Endothelial cell of umbilical vein (primary cell): Measurements from ENCODE around the gene DUSP3.

Source experiments
- EZH2 ChIP-seq: IDR thresholded peaks from 2 replicates; pipeline ENCODE4 v1.6.1; 2012; ENCODE audit warnings: borderline replicate concordance, low read depth, mild to moderate bottlenecking, moderate library complexity, low read length, inconsistent platforms; ENCODE audit not compliant: severe bottlenecking
- JUN ChIP-seq: IDR thresholded peaks from 2 replicates; pipeline ENCODE4 v1.6.1; 2011; ENCODE audit warnings: borderline replicate concordance, low read depth; ENCODE audit not compliant: insufficient read length, insufficient read depth
- POLR2A ChIP-seq: IDR thresholded peaks from 2 replicates; pipeline ENCODE4 v1.6.1; 2012; ENCODE audit warnings: low read depth, mild to moderate bottlenecking, control low read depth, low read length
- TF ChIP-seq, protein P1 (sequence below), 2 donors: IDR thresholded peaks; 1 replicate in 1 of 2; 2 replicates in 1 of 2; pipeline ENCODE4 v1.5.1; 2011; ENCODE audit warnings: low read length in 2 of 2, mild to moderate bottlenecking in 2 of 2, moderate library complexity in 2 of 2, control low read depth in 1 of 2, inconsistent platforms in 1 of 2, low read depth in 1 of 2; ENCODE audit not compliant: insufficient read depth in 1 of 2; ENCODE audit errors: extremely low read depth in 1 of 2
- TF ChIP-seq, protein P2 (sequence below): IDR thresholded peaks from 2 replicates; pipeline ENCODE4 v1.6.1; 2011; ENCODE audit not compliant: insufficient read depth, insufficient read length

- TF ChIP-seq, protein P1, sequence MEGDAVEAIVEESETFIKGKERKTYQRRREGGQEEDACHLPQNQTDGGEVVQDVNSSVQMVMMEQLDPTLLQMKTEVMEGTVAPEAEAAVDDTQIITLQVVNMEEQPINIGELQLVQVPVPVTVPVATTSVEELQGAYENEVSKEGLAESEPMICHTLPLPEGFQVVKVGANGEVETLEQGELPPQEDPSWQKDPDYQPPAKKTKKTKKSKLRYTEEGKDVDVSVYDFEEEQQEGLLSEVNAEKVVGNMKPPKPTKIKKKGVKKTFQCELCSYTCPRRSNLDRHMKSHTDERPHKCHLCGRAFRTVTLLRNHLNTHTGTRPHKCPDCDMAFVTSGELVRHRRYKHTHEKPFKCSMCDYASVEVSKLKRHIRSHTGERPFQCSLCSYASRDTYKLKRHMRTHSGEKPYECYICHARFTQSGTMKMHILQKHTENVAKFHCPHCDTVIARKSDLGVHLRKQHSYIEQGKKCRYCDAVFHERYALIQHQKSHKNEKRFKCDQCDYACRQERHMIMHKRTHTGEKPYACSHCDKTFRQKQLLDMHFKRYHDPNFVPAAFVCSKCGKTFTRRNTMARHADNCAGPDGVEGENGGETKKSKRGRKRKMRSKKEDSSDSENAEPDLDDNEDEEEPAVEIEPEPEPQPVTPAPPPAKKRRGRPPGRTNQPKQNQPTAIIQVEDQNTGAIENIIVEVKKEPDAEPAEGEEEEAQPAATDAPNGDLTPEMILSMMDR (IDR thresholded peaks at IDR 0.05; ENCODE audit: extremely low read depth in 1 of 2, insufficient read depth in 1 of 2, low read depth in 1 of 2, low read length in 2 of 2) = no peak
- no peak for TF ChIP-seq POLR2A
- TF ChIP-seq, protein P2, sequence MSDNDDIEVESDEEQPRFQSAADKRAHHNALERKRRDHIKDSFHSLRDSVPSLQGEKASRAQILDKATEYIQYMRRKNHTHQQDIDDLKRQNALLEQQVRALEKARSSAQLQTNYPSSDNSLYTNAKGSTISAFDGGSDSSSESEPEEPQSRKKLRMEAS = no peak
- no peak for TF ChIP-seq JUN
- no peak for TF ChIP-seq EZH2
These were observed 54.9 kb downstream of the DUSP3 start for GRCh38 chr17:43723697-43724359.
